HT-29 (cell line): ENCODE measurements around the gene HIP1. TPM values are rescaled to one million over a fixed set of nuclear protein-coding genes. Genes with fewer than 3 reads are reported as not detected.
A peak's percentile ranks its signal among the peaks of the same experiment; 100 is the strongest.
"Not testable (repeated sequence)": the region's sequence is repeated elsewhere in the genome, so short reads cannot be mapped to it uniquely, and the experiment has no call there.

Experiments used
- DNase-seq: peaks from one replicate; pipeline ENCODE4 v3.0.0-alpha.2; 2015; ENCODE audit warnings: low spot score
- small RNA-seq: library from RNA; depleted of rRNA; stranded (forward); fragments of <200 nt; gene quantifications from one replicate; pipeline ENCODE3, GENCODE V24; 2014
- total RNA-seq: library from RNA; depleted of rRNA; stranded (reverse); fragments of >200 nt; shearing (Covaris generic); gene quantifications from 2 replicates; pipeline ENCODE4 v1.2.3, GENCODE V29; 2014; rRNA removed

Gene HIP1
- total RNA-seq, 1 experiment from 2014 or later, result 2.2 TPM

DNA sequence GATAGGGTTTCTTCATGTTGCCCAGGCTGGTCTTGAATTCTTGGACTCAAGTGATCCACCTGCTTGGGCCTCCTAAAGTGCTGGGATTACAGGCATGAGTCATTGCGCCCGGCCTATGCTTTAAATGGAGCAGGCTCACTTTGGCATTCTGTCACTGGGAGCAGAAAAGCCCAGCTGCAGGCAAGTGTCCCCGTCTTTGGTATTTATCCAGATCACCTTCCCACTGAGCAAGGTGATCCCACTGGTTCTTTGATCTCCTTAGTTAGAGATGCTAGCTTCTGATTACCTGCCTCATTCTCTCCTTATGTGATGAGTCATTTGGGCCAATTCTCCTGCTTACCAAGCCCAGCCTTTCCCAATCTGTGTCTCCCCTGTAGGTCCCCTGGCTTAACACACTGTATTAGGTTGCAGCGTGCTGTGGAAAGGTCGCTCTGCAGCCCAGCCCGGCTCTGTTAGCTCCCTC is 207.4 kb downstream of the HIP1 start:
- peak; percentile 30 for DNase-seq

DNA sequence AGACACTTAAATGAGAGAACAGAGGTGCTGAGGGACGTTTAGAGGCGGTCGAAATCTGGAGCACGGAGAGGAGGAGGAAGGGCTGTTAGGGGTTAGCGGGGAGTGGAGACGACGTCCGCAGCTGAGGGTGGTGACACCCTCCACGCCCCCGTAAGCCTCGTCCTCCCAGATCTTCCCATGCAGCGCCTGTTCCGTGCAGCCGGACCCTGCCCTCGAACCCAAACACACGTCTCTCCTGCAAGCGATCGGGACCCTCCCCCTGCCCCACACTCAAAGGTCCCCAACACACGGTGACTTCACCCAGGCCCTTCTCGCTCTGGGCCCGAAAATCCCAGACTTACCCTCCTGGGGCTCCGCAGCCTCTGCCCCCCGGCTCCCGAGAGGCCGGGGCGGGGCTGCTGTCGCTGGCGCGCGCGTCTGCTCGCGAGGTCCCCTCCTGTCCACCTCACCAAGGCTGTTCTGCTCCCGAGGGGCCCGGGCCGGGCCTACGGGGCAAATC is 211.5 kb downstream of the HIP1 start:
- DNase-seq, result not testable (repeated sequence)

DNA sequence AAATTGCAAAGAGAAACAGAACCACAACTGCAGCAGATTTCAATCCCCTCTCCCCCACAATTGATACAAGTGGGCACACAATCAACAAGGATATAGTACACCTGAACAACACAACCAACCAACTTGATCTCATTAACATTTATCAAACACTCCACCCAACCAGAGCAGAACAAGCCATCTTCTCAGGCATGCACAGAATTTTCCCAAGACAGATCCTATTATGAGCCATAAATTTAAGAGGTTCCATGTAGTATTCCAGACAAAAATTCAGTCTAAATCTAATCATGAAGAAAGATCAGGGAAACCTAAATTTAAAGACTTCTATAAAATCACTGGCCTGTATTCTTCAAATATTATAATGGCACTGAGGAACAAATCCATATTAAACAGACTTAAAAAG is 217.0 kb downstream of the HIP1 start:
- DNase-seq, result not testable (repeated sequence)

DNA sequence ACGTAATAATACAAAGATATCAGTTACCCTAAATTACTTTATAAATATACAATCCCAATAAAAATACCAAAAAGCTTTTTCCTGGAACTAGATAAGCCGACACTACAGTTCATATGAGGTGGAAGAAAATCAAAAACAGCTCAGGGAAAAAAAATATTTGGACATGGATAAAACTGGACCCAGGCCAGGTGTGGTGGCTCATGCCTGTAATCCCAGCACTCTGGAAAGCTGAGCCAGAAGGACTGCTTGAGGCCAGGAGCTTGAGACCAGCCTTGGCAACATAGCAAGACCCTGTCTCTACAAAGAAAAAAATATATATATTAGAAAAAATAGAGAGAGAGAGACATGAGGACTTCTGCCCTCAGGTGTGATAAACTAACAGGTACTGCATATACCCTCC is 219.9 kb downstream of the HIP1 start:
- DNase-seq, result not testable (repeated sequence)

DNA sequence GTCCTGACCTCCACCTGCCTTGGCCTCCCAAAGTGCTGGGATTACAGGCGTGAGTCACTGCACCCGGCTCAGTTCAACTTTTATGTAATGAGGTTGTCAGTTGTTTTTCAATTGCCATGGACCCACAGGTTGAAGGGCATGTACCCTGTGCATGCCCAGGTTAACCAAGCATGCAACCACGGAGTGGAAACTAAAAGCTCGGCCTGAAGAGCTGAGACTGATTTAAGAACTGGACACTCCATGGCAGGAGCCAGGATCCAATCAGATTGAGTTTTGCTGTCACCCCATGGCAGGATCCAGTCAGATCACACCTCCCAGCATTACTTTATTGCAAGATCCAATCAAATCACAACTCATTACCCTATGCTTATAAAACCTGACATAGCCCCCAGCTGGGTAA is 229.7 kb downstream of the HIP1 start:
- DNase-seq, result not testable (repeated sequence)

DNA sequence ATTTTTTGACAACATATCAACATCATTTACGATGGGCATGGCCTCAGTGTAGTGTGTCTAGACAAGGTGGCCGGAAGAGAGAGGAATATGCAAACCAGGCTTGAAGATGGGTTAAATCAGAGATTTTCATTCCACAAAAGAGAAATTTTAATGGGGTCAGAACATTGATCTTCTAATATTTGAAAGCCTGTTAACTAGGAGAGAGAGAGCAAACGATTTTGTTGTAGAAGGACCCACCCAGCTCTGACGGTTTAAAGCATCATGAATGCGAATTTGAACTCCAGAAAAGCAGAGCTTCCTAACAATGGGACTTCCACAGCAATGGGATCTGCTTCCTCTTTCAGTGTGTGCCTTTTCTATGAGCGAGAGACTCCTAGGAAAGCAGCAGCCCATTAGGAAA is 246.7 kb downstream of the HIP1 start, which contains the start of gene SPDYE5:
TSS of gene SPDYE5 (plus strand) at position 301 of the 400 bp plus-strand sequence. CDS start 1,728 bp downstream, outside the sequence.
- DNase-seq, result not testable (repeated sequence)

DNA sequence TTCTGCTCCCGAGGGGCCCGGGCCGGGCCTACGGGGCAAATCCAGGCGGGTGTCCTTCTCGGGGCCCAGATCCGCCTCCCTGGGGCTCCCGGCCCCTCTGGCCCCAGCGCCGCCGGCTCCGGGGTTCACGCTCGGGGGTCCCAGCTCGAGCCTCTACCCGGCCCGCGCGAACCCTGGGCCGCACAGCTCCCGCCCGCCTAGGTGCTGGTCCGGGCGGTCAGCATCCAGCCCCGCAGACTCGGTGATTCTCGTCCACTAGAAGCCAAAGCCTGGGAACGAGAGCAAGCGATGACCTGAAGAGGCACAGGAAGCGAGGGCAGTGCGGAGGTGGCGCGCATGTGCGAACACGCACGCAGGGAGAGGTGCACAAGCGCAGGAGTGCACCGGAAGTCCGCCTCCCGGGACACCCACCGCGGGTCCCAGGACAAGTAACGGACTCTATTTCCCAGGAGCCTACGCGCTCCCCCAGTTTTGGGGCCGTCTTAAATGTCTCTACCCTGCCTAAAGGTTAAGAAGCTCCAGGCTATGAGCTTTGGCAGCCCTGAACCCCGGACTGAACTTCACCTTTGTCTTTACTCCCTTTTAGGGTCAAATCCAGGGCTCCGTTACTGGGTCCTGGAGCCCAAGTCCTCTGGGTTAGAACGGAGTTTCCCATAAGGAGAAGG is 252.6 kb downstream of the HIP1 start, which contains the start of gene POM121C:
TSS of gene POM121C (minus strand) at position 321 of the 665 bp plus-strand sequence. CDS start 44,803 bp downstream, outside the sequence.
- peak; percentile 89 for DNase-seq

DNA sequence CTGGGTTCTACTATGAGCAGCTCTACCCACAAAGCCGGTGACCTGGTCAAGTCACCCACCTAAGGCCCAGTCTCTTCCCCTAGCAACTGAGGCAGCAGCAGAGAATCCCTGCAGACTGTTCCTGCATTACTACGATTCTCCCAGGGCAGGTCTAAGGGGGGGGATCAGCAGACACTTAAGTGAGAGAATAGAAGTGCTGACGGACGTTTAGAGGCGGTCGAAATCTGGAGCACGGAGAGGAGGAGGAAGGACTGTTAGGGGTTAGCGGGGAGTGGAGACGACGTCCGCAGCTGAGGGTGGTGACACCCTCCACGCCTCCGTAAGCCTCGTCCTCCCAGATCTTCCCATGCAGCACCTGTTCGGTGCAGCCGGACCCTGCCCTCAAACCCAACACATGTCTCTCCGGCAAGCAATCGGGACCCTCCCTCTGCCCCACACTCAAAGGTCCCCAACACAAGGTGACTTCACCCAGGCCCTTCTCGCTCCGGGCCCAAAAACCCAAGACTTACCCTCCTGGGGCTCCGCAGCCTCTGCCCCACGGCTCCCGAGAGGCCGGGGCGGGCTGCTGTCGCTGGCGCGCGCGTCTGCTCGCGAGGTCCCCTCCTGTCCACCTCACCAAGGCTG is 253.3 kb downstream of the HIP1 start:
- peak; percentile 5 for DNase-seq

Small RNAs within 50 kb of the gene (small RNA-seq; reads per million reads assigned to genes)
- gene AC211429.1 (not detected), gene RF00019 (not detected)

Other genes with a start within 250 kb of the HIP1 start
- gene SPDYE5, start 246.6 kb downstream of the HIP1 start, total RNA-seq, result not detected in 2 replicates
- not detected in 2 replicates for gene CCL26, start 33.3 kb upstream of the HIP1 start, total RNA-seq
- not detected in 2 replicates for gene CCL24, start 74.9 kb upstream of the HIP1 start, total RNA-seq
- 53.8 and 58.7 TPM in 2 replicates for gene RHBDD2, start 140.1 kb upstream of the HIP1 start, total RNA-seq
- 222 and 263 TPM in 2 replicates for gene POR, start 176.2 kb upstream of the HIP1 start, total RNA-seq